Gastrocnemius medialis (tissue), 4 donors: ENCODE measurements around the gene GALNTL6. TPM values are rescaled to one million over a fixed set of nuclear protein-coding genes. Genes with fewer than 3 reads are reported as not detected.

Experiments
- ATAC-seq, 2 donors: fragments of 150-250 bp; one replicate each; pipeline ENCODE4 v1.9.1; 2016
- DNase-seq, 2 donors: peaks; one replicate each; pipeline ENCODE4 v3.0.0-alpha.2; 2019
- H3K27ac ChIP-seq, 4 donors: fragments of 200-600 bp; sonication (generic); 1 replicate in 1 of 4; 2 replicates in 3 of 4; pipeline ENCODE4 v1.5.1; 2016 to 2018; ENCODE audit warnings: mild to moderate bottlenecking in 2 of 4, moderate library complexity in 1 of 4
- H3K27me3 ChIP-seq, 3 donors: fragments of 200-600 bp; sonication (generic) in 2 of 3; 1 replicate in 1 of 3; 2 replicates in 2 of 3; pipeline versions ENCODE4 v1.5.1 to v1.6.0; 2016 to 2019; ENCODE audit warnings: mild to moderate bottlenecking in 1 of 3, moderate library complexity in 1 of 3
- H3K36me3 ChIP-seq, 2 donors: fragments of 200-600 bp; sonication (generic) in 1 of 2; one replicate each; pipeline ENCODE4 v1.5.1; 2017 to 2018
- H3K4me1 ChIP-seq, 2 donors: fragments of 200-600 bp; sonication (generic) in 1 of 2; one replicate each; pipeline ENCODE4 v1.5.1; 2016 to 2017; ENCODE audit warnings: mild to moderate bottlenecking in 2 of 2
- H3K4me3 ChIP-seq, 4 donors: fragments of 200-600 bp; sonication (generic) in 3 of 4; 1 replicate in 1 of 4; 2 replicates in 3 of 4; pipeline ENCODE4 v1.5.1; 2016 to 2019; ENCODE audit warnings: mild to moderate bottlenecking in 2 of 4
- H3K9me3 ChIP-seq, 3 donors: fragments of 200-600 bp; sonication (generic) in 2 of 3; 1 replicate in 1 of 3; 2 replicates in 2 of 3; pipeline ENCODE4 v1.5.1; 2016 to 2019
- CTCF ChIP-seq, 5 experiments: fragments of 450-650 bp in 3 of 5; fragments of 200-600 bp in 2 of 5; sonication (generic) in 2 of 5; IDR thresholded peaks in 4 of 5; conservative IDR thresholded peaks in 1 of 5; 1 replicate in 4 of 5; 2 replicates in 1 of 5; pipeline ENCODE4 v1.5.1; 2016 to 2019; ENCODE audit warnings: antibody characterized with exemption in 5 of 5, mild to moderate bottlenecking in 3 of 5, moderate library complexity in 3 of 5
- POLR2A ChIP-seq, 2 donors: fragments of 450-650 bp; IDR thresholded peaks; one replicate each; pipeline ENCODE4 v1.6.1; 2017; ENCODE audit warnings: antibody characterized with exemption in 2 of 2, mild to moderate bottlenecking in 2 of 2, moderate library complexity in 2 of 2
- in situ Hi-C, 4 donors: fragments of 200-750 bp; cut with MboI; loops; one replicate each; pipeline versions ENCODE4 v1.15.0 to v1.8.0; 2017; ENCODE audit warnings: low sequenced_read_pairs in 4 of 4
- intact Hi-C: fragments of 100-400 bp; cut with DNase I; formaldehyde crosslinking; loops from one replicate; pipeline ENCODE4 v1.15.1; 2023; ENCODE audit warnings: low total_unique reads
- total RNA-seq, 4 donors: library from RNA; depleted of rRNA; stranded (reverse); fragments of >200 nt; gene quantifications; one replicate each; pipeline versions ENCODE4 v1.1.0 to v1.2.3, GENCODE V29; 2016

Gene GALNTL6
- total RNA-seq, 4 donors from 2014 or later, result not detected

GRCh38 chr4:173001571-173001970 lies 1188.4 kb downstream of the GALNTL6 start:
- intact Hi-C loops (no loop called here), in situ Hi-C loops (loop anchor here in 3 of 4 donors (10.0 to 25.0 kb wide), 2 partner anchors 253 to 411 kb away; no protein-coding TSS in a partner anchor)
- H3K9me3 ChIP-seq, result no peaks in the 10 kb centered on the region
- no peak for ATAC-seq
- no peak overlapping the region for H3K27ac ChIP-seq
- TF ChIP-seq CTCF (IDR thresholded peaks at IDR 0.05 in 4 of 5, conservative IDR thresholded peaks at IDR 0.05 in 1 of 5) (no peak), POLR2A (IDR thresholded peaks at IDR 0.05) (no peak)
- DNase-seq, result no peak
- peaks cover 3 to 8% of the 10 kb centered on the region in 2 donors for H3K4me1 ChIP-seq
- no peaks in the 10 kb centered on the region for H3K36me3 ChIP-seq
- no peak overlapping the region for H3K4me3 ChIP-seq
- H3K27me3 ChIP-seq, result no peaks in the 10 kb centered on the region

GRCh38 chr4:173002830-173003561 lies 1189.8 kb downstream of the GALNTL6 start:
- H3K27ac ChIP-seq, result no peak overlapping the region
- H3K27me3 ChIP-seq, result no peaks in the 10 kb centered on the region
- intact Hi-C loops (no loop called here), in situ Hi-C loops (loop anchor here in 3 of 4 donors (10.0 to 25.0 kb wide), 2 partner anchors 252 to 409 kb away; no protein-coding TSS in a partner anchor)
- H3K4me1 ChIP-seq, result peaks cover 3 to 8% of the 10 kb centered on the region in 2 donors
- H3K9me3 ChIP-seq, result no peaks in the 10 kb centered on the region
- no peak overlapping the region for H3K4me3 ChIP-seq
- TF ChIP-seq CTCF (IDR thresholded peaks at IDR 0.05 in 4 of 5, conservative IDR thresholded peaks at IDR 0.05 in 1 of 5), result no peak
- no peak for TF ChIP-seq POLR2A (IDR thresholded peaks at IDR 0.05)
- ATAC-seq, result no peak
- no peak for DNase-seq
- H3K36me3 ChIP-seq, result no peaks in the 10 kb centered on the region

- no peaks in the 10 kb centered on the region for H3K4me1 ChIP-seq
- H3K36me3 ChIP-seq, result no peaks in the 10 kb centered on the region
- H3K9me3 ChIP-seq, result no peaks in the 10 kb centered on the region
- H3K27me3 ChIP-seq, result no peaks in the 10 kb centered on the region
- H3K27ac ChIP-seq, result no peak overlapping the region
- TF ChIP-seq POLR2A (IDR thresholded peaks at IDR 0.05), result no peak
- in situ Hi-C loops (loop anchor here in 3 of 4 donors (10.0 to 25.0 kb wide), 2 partner anchors 249 to 406 kb away; no protein-coding TSS in a partner anchor), intact Hi-C loops (no loop called here)
- H3K4me3 ChIP-seq, result no peak overlapping the region
- no peak for ATAC-seq
- no peak for DNase-seq
Observed at GRCh38 chr4:173005912-173006633, 1192.9 kb downstream of the GALNTL6 start.

- ATAC-seq (no peak), DNase-seq (no peak)
- in situ Hi-C loops (loop anchor here in 3 of 4 donors (10.0 to 25.0 kb wide), 2 partner anchors 246 to 404 kb away; no protein-coding TSS in a partner anchor), intact Hi-C loops (no loop called here)
- H3K4me3 ChIP-seq, result no peak overlapping the region
- H3K27me3 ChIP-seq, result no peaks in the 10 kb centered on the region
- no peaks in the 10 kb centered on the region for H3K9me3 ChIP-seq
- H3K36me3 ChIP-seq, result no peaks in the 10 kb centered on the region
- no peak for TF ChIP-seq CTCF (IDR thresholded peaks at IDR 0.05 in 4 of 5, conservative IDR thresholded peaks at IDR 0.05 in 1 of 5)
- TF ChIP-seq POLR2A (IDR thresholded peaks at IDR 0.05), result no peak
- H3K27ac ChIP-seq, result no peak overlapping the region
- H3K4me1 ChIP-seq, result no peaks in the 10 kb centered on the region
Observed at GRCh38 chr4:173008436-173008835, 1195.2 kb downstream of the GALNTL6 start.
